DND-41 (cell line): ENCODE measurements around the gene TOX3.

Experiments
- CTCF ChIP-seq: IDR thresholded peaks from 2 replicates; pipeline ENCODE4 v1.5.1; 2012; ENCODE audit warnings: borderline replicate concordance, low read length, moderate library complexity, mild to moderate bottlenecking; ENCODE audit not compliant: poor library complexity, severe bottlenecking; ENCODE audit errors: extremely low read depth
- EZH2 ChIP-seq: IDR thresholded peaks from 3 replicates; pipeline ENCODE4 v1.6.1; 2012; ENCODE audit warnings: borderline replicate concordance, low read depth, mild to moderate bottlenecking, moderate library complexity, low read length, inconsistent platforms; ENCODE audit not compliant: severe bottlenecking

GRCh38 chr16:52545222-52545897 is 1.6 kb downstream of the TOX3 start:
- no peak for TF ChIP-seq CTCF
- no peak for TF ChIP-seq EZH2
